NB4 (cell line): ENCODE measurements around the gene MAN2A1.

ENCODE experiments used
- DNase-seq: peaks from one replicate; pipeline ENCODE4 v3.0.0; 2010; ENCODE audit warnings: low read depth
- H3K4me3 ChIP-seq: one replicate; pipeline ENCODE4 v1.5.1; 2011; ENCODE audit warnings: mild to moderate bottlenecking, low read depth, low read length, moderate library complexity
- MAX ChIP-seq: IDR thresholded peaks from 2 replicates; pipeline ENCODE4 v1.6.1; 2011; ENCODE audit warnings: low read depth, low read length
- MYC ChIP-seq: IDR thresholded peaks from 2 replicates; pipeline ENCODE4 v1.6.1; 2011; ENCODE audit warnings: low read depth, low read length
- POLR2A ChIP-seq: IDR thresholded peaks from 2 replicates; pipeline ENCODE4 v1.6.1; 2011; ENCODE audit warnings: mild to moderate bottlenecking; ENCODE audit not compliant: insufficient read length; ENCODE audit errors: extremely low read depth
- TF ChIP-seq, protein P1 (sequence below): IDR thresholded peaks from one replicate; pipeline ENCODE4 v1.5.1; 2012; ENCODE audit warnings: low read depth, low read length

MAN2A1 gene

GRCh38 chr5:109689740-109690241 is at the start of gene MAN2A1:
Gene MAN2A1, plus strand, starts transcription at chr5:109689927. Its CDS starts 491 bp downstream, at chr5:109690418.
- H3K4me3 ChIP-seq = peak within 1 kb of the TSS; percentile 83
- TF ChIP-seq POLR2A (no peak), MAX (no peak), MYC (no peak)
- TF ChIP-seq, protein P1, sequence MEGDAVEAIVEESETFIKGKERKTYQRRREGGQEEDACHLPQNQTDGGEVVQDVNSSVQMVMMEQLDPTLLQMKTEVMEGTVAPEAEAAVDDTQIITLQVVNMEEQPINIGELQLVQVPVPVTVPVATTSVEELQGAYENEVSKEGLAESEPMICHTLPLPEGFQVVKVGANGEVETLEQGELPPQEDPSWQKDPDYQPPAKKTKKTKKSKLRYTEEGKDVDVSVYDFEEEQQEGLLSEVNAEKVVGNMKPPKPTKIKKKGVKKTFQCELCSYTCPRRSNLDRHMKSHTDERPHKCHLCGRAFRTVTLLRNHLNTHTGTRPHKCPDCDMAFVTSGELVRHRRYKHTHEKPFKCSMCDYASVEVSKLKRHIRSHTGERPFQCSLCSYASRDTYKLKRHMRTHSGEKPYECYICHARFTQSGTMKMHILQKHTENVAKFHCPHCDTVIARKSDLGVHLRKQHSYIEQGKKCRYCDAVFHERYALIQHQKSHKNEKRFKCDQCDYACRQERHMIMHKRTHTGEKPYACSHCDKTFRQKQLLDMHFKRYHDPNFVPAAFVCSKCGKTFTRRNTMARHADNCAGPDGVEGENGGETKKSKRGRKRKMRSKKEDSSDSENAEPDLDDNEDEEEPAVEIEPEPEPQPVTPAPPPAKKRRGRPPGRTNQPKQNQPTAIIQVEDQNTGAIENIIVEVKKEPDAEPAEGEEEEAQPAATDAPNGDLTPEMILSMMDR = no peak
- DNase-seq = peak; percentile 86

DNA sequence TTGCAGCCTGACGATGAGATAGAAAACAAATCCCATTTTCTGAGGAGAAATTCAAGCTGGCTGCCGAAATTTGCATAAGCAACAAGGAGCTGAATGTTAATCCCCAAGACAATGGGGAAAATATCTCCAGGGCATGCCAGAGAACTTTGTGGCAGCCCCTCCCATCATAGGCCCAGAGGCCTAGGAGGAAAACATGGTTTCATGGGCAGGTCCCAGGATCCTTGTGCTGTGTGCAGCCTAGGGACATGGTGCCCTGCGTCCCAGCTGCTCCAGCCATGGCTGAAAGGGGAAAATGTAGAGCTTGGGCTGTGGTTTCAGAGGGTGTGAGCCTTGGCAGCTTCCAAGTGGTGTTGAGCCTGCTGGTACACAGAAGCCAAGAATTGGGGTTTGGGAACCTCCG is 48.8 kb upstream of the MAN2A1 start:
- TF ChIP-seq POLR2A (no peak), MAX (no peak), MYC (no peak)
- TF ChIP-seq, protein P1 = no peak
- H3K4me3 ChIP-seq = no peak overlapping the region
- no peak for DNase-seq

DNA sequence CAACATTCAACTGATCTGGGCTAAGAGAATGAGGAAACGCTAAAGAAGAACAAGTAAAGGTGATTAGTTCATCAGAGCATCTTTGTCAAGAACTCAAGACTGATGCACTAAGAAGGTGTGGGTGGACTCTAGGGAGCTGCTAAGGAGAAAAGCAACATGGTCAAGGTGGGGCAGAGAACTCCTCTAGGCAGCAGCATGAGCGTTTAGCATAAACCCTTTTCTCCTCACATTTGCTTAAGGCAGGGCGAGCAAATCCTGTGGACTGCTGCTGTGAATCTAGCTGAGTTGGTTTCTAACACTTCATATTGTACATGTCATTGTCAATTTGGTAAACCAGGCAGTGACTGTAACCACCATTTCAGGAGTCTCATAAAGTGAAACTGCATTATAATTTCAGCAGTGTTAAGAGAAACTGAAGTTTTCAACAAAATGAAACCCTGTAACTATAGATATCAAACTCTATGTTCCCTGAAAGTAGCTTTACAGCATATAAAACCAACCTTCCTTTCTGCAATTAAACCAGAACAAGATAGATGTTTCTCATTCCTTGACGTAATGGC is 45.9 kb upstream of the MAN2A1 start:
- TF ChIP-seq MYC = no peak
- TF ChIP-seq POLR2A = no peak
- TF ChIP-seq, protein P1 = no peak
- TF ChIP-seq MAX = no peak
- H3K4me3 ChIP-seq = no peak overlapping the region
- no peak for DNase-seq

DNA sequence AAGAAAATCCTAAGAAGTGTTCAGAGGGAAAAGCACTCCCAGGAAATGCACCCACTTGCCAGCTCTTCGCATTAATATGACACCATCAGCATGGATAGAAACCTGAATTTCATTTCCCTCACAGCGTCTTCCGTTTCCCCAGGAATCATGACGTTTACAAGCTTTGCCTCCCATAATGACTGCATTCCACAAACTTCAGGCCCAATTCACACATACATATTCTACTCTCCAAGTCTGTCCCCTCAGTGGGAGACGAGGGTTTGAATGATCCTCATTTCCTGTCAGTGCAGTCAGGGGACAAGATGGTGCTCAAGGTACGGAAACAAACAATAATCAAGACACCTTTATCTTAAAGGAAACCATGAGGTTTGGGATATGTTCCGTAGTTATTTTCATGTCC is 44.9 kb upstream of the MAN2A1 start:
- DNase-seq = no peak
- no peak for TF ChIP-seq MYC
- no peak for TF ChIP-seq MAX
- TF ChIP-seq POLR2A = no peak
- TF ChIP-seq, protein P1 = no peak
- H3K4me3 ChIP-seq = no peak overlapping the region

DNA sequence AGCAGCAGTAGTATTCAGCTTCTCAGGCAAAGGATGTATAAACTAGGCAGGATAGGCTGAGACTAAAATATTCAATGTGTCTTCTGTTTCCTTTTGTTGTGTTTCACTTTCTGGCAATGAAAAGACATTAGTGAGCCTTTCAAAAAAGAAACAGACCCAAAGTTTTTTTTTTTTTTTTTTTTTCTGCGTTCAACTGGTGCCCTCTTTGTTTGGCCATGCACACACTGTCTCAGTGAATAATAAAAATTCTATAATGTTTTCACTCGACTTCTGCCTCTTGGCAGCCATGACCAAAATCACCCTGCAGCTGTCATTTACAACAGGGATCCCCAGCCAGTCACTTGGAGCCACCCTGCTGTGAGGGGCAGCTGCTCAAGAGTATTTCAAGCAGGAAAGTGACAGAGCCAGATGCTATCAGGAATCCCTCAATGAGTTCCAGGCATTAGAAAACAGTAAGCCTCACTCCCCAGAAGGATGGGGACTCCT is 44.0 kb upstream of the MAN2A1 start:
- TF ChIP-seq MYC (no peak), POLR2A (no peak), MAX (no peak)
- TF ChIP-seq, protein P1 = no peak
- no peak overlapping the region for H3K4me3 ChIP-seq
- no peak for DNase-seq
